ENCODE data around the gene ATPAF1.

- TF ChIP-seq CTCF (conservative IDR thresholded peaks at IDR 0.05) (no peak), ZFX (IDR thresholded peaks at IDR 0.05) (no peak)
Observed at GRCh38 chr1:46589529-46589928, 78.6 kb downstream of the ATPAF1 start.

Data from C4-2B (cell line).